GM23338 (cell line): ENCODE data around the gene LCN12. TPM values are rescaled to one million over a fixed set of nuclear protein-coding genes. Genes with fewer than 3 reads are reported as not detected.

ENCODE experiments used
- ATAC-seq: fragments of 200-7000 bp; cut with Tn5 transposase; 3 replicates; pipeline ENCODE4 v1.9.1; 2020
- DNase-seq: peaks from one replicate; pipeline ENCODE4 v3.0.0-alpha.2; 2015; ENCODE audit warnings: low spot score
- H2AFZ ChIP-seq: fragments of 200-600 bp; sonication (generic); 2 replicates; pipeline ENCODE4 v1.8.0; 2016; ENCODE audit warnings: antibody characterized with exemption, mild to moderate bottlenecking, moderate library complexity
- H3F3A ChIP-seq: fragments of 200-600 bp; sonication (generic); replicated peaks from 2 replicates; pipeline ENCODE4 v1.8.0; 2017; ENCODE audit warnings: antibody characterized with exemption, mixed run types, low read depth
- H3K27ac ChIP-seq: fragments of 200-600 bp; sonication (generic); 2 replicates; pipeline ENCODE4 v1.6.1; 2016; ENCODE audit warnings: low read depth
- H3K27me3 ChIP-seq: fragments of 200-600 bp; sonication (generic); 2 replicates; pipeline ENCODE4 v1.8.0; 2016; ENCODE audit warnings: mild to moderate bottlenecking, mixed run types, moderate library complexity; ENCODE audit not compliant: insufficient read depth
- H3K36me3 ChIP-seq: fragments of 200-600 bp; sonication (generic); 2 replicates; pipeline ENCODE4 v1.8.0; 2016; ENCODE audit warnings: mild to moderate bottlenecking; ENCODE audit not compliant: insufficient read depth
- H3K4me1 ChIP-seq: fragments of 200-600 bp; sonication (generic); 2 replicates; pipeline ENCODE4 v1.8.0; 2016; ENCODE audit warnings: mild to moderate bottlenecking, moderate library complexity; ENCODE audit not compliant: insufficient read depth
- H3K4me2 ChIP-seq: fragments of 200-600 bp; sonication (generic); 2 replicates; pipeline ENCODE4 v1.7.1; 2017; ENCODE audit warnings: mixed run types
- H3K4me3 ChIP-seq: fragments of 200-600 bp; sonication (generic); 2 replicates; pipeline ENCODE4 v1.6.1; 2016; ENCODE audit warnings: mixed run types
- H3K79me2 ChIP-seq: fragments of 200-600 bp; sonication (generic); replicated peaks from 2 replicates; pipeline ENCODE4 v1.8.0; 2017; ENCODE audit warnings: mild to moderate bottlenecking; ENCODE audit not compliant: insufficient read depth
- H3K9me2 ChIP-seq: fragments of 200-600 bp; sonication (generic); 2 replicates; pipeline ENCODE4 v1.8.0; 2017; ENCODE audit not compliant: insufficient read depth
- H4K20me1 ChIP-seq: fragments of 200-600 bp; sonication (generic); replicated peaks from 2 replicates; pipeline ENCODE4 v1.8.0; 2017; ENCODE audit warnings: mild to moderate bottlenecking; ENCODE audit not compliant: insufficient read depth
- H3K27ac Mint-ChIP-seq: 2 replicates; pipeline ENCODE4 v1.8.0; 2020; ENCODE audit warnings: inconsistent platforms, mild to moderate bottlenecking, moderate library complexity, mixed read lengths
- H3K27me3 Mint-ChIP-seq: 3 replicates; pipeline ENCODE4 v1.8.0; 2022; ENCODE audit warnings: low read depth, mild to moderate bottlenecking, moderate library complexity, mixed read lengths, inconsistent platforms; ENCODE audit not compliant: insufficient read depth, poor library complexity
- H3K36me3 Mint-ChIP-seq: 3 replicates; pipeline ENCODE4 v1.8.0; 2021; ENCODE audit warnings: low read depth, mild to moderate bottlenecking, inconsistent platforms, moderate library complexity, mixed read lengths
- H3K4me1 Mint-ChIP-seq: 3 replicates; pipeline ENCODE4 v1.8.0; 2020; ENCODE audit warnings: mild to moderate bottlenecking, inconsistent platforms, mixed read lengths
- H3K4me3 Mint-ChIP-seq: 3 replicates; pipeline ENCODE4 v1.8.0; 2021; ENCODE audit warnings: moderate library complexity, mild to moderate bottlenecking, inconsistent platforms, mixed read lengths
- H3K9me3 Mint-ChIP-seq: 3 replicates; pipeline ENCODE4 v1.8.0; 2020; ENCODE audit warnings: moderate library complexity, mild to moderate bottlenecking, inconsistent platforms, mixed read lengths
- CREB1 ChIP-seq: fragments of 250-450 bp; sonication (Bioruptor Pico); IDR thresholded peaks from 2 replicates; pipeline ENCODE4 v1.5.0; 2020; ENCODE audit warnings: low read depth, mild to moderate bottlenecking, moderate library complexity
- EZH2 ChIP-seq: fragments of 200-600 bp; sonication (generic); IDR thresholded peaks from one replicate; pipeline ENCODE4 v1.8.0; 2017; ENCODE audit warnings: antibody characterized with exemption, mild to moderate bottlenecking, low read depth; ENCODE audit not compliant: unreplicated experiment
- EZH2phosphoT487 ChIP-seq: fragments of 200-600 bp; sonication (generic); IDR thresholded peaks from one replicate; pipeline ENCODE4 v1.8.1; 2018; ENCODE audit warnings: antibody characterized with exemption; ENCODE audit not compliant: unreplicated experiment
- JUNB ChIP-seq: IDR thresholded peaks from one replicate; pipeline ENCODE4 v1.6.1; 2016; ENCODE audit warnings: antibody characterized with exemption; ENCODE audit not compliant: unreplicated experiment
- NANOG ChIP-seq: IDR thresholded peaks from 2 replicates; pipeline ENCODE4 v1.6.1; 2016; ENCODE audit warnings: antibody characterized with exemption, borderline replicate concordance
- POLR2AphosphoS5 ChIP-seq: IDR thresholded peaks from 2 replicates; pipeline ENCODE4 v1.6.1; 2016; ENCODE audit warnings: antibody characterized with exemption, low read depth
- REST ChIP-seq: IDR thresholded peaks from one replicate; pipeline ENCODE4 v1.6.1; 2018; ENCODE audit warnings: antibody characterized with exemption; ENCODE audit not compliant: unreplicated experiment
- STAT1 ChIP-seq: IDR thresholded peaks from one replicate; pipeline ENCODE4 v1.6.1; 2016; ENCODE audit warnings: antibody characterized with exemption; ENCODE audit not compliant: unreplicated experiment
- ZNF331 ChIP-seq: fragments of 250-450 bp; sonication (Bioruptor Pico); IDR thresholded peaks from 2 replicates; pipeline ENCODE4 v1.5.0; 2020; ENCODE audit warnings: low read depth, mild to moderate bottlenecking, moderate library complexity
- polyA plus RNA-seq: library from polyadenylated mRNA; unstranded; fragments of >200 nt; fragmentation: Nextera tagmentation; extraction: Ambion mirVana; gene quantifications from 2 replicates; pipeline ENCODE4 v1.2.1, GENCODE V29; 2016
- total RNA-seq: library from RNA; depleted of rRNA; stranded (reverse); fragments of >200 nt; shearing (Covaris generic); gene quantifications from 2 replicates; pipeline ENCODE4 v1.2.3, GENCODE V29; 2014
- TF ChIP-seq, protein P1 (sequence below): IDR thresholded peaks from 2 replicates; pipeline ENCODE4 v1.6.1; 2016; ENCODE audit warnings: antibody characterized with exemption
- TF ChIP-seq, protein P2 (sequence below), 2 experiments: fragments of 200-600 bp in 1 of 2; sonication (generic) in 1 of 2; conservative IDR thresholded peaks; 2 replicates each; pipeline versions ENCODE4 v1.5.1 to v1.6.1; 2016 to 2017; ENCODE audit warnings: antibody characterized with exemption in 2 of 2, low read depth in 2 of 2, mild to moderate bottlenecking in 2 of 2, moderate library complexity in 1 of 2

Gene LCN12
- total and polyA plus RNA-seq, 2 experiments from 2014 or later, result 0.39 to 0.69 TPM

DNA sequence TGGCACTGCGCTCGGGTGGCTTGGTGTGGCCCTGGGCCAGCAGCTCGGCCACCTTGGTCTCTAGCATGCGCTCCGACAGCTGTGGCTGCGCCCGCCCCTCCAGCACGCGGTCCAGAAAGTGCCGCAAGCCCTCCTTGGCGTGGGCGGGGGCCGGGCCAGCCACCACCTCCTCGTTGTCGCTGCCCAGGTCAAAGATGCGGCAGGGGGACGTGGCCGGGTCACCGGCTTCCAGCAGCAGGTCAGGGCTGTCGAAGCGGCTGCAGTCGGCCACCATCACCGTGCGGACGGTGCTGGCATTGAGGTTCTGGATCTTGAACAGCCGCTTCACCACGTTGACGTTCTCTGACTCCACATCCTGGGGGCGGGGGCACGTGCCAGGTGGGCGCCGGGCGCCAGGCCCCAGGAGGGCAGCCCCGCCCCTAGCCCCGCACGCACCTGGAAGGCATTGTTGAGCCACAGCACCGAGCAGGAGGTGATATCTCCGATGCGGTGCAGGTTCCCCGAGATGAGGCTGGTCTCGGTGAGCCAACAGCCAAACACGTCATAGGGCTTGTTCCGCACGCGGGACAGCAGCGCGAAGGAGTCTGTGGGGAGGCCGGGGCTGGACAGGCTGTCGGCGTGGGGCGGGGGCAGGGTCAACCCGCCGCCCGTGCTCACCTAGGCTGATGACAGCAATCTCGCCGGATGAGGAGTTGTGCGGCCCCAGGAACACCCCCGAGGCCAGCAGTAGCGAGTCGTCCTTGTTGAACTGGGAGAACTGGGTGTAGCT is 9.8 kb upstream of the LCN12 start (continued):
- TF ChIP-seq NANOG (no peak), CREB1 (CRISPR knock-in tag) (no peak), REST (no peak), JUNB (no peak), EZH2 (no peak), ZNF331 (CRISPR knock-in tag) (no peak), POLR2AphosphoS5 (no peak), STAT1 (no peak), EZH2phosphoT487 (no peak)

DNA sequence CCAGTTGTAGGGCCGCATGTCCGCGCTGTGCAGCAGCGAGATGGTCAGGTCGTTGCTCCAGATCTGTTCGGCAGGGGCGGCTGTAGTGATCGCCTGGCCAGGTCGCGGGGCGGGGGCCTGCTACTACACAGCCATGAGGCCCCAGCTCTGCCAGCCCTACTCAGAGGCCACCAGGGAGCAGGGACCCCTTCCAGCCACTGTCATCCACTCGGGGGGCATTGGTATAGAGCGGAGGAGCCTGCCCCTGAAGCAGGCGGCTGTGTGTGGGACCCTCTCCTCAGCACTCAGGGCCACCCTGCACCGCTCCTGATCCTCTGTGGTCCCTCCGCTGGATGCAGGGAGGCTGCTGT is 9.2 kb upstream of the LCN12 start:
- Histone ChIP-seq H3K4me2 (no peak overlapping the region), H3K4me3 (no peak overlapping the region), H3K27me3 (no peaks in the 10 kb centered on the region)
- TF ChIP-seq, protein P1, sequence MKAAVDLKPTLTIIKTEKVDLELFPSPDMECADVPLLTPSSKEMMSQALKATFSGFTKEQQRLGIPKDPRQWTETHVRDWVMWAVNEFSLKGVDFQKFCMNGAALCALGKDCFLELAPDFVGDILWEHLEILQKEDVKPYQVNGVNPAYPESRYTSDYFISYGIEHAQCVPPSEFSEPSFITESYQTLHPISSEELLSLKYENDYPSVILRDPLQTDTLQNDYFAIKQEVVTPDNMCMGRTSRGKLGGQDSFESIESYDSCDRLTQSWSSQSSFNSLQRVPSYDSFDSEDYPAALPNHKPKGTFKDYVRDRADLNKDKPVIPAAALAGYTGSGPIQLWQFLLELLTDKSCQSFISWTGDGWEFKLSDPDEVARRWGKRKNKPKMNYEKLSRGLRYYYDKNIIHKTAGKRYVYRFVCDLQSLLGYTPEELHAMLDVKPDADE, result no peak
- no peak for TF ChIP-seq POLR2AphosphoS5
- TF ChIP-seq NANOG, result no peak
- TF ChIP-seq, protein P2, sequence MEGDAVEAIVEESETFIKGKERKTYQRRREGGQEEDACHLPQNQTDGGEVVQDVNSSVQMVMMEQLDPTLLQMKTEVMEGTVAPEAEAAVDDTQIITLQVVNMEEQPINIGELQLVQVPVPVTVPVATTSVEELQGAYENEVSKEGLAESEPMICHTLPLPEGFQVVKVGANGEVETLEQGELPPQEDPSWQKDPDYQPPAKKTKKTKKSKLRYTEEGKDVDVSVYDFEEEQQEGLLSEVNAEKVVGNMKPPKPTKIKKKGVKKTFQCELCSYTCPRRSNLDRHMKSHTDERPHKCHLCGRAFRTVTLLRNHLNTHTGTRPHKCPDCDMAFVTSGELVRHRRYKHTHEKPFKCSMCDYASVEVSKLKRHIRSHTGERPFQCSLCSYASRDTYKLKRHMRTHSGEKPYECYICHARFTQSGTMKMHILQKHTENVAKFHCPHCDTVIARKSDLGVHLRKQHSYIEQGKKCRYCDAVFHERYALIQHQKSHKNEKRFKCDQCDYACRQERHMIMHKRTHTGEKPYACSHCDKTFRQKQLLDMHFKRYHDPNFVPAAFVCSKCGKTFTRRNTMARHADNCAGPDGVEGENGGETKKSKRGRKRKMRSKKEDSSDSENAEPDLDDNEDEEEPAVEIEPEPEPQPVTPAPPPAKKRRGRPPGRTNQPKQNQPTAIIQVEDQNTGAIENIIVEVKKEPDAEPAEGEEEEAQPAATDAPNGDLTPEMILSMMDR (conservative IDR thresholded peaks at IDR 0.05; ENCODE audit: low read depth in 2 of 2), result no peak
- TF ChIP-seq STAT1, result no peak
- no peak for TF ChIP-seq EZH2phosphoT487
- TF ChIP-seq EZH2, result no peak
- TF ChIP-seq REST, result no peak

More for the DNA sequence above, 9.2 kb upstream of the LCN12 start:
- H3K9me2 ChIP-seq, result no peaks in the 10 kb centered on the region
- no peak overlapping the region for H3K27ac Mint-ChIP-seq
- no peak overlapping the region for H3K27ac ChIP-seq
- peaks cover 27% of the 10 kb centered on the region for H3K36me3 Mint-ChIP-seq
- no peak overlapping the region for H2AFZ ChIP-seq
- no peak for ATAC-seq
- 0 out of 2 replicates have a peak, but pooled peaks cover 5% of the 10 kb centered on the region for H3K79me2 ChIP-seq
- H3K36me3 ChIP-seq, result no peaks in the 10 kb centered on the region
- peaks cover 1% of the 10 kb centered on the region; the same call in 1 of the 2 replicates for H3K4me1 ChIP-seq
- H3K4me1 Mint-ChIP-seq, result peaks cover 7% of the 10 kb centered on the region
- H3F3A ChIP-seq, result 0 out of 2 replicates have a peak, but pooled peaks cover 3% of the 10 kb centered on the region
- no peaks in the 10 kb centered on the region for H3K9me3 Mint-ChIP-seq
- H4K20me1 ChIP-seq, result no peaks in the 10 kb centered on the region; the same call in 1 of the 2 replicates
- peaks cover 12% of the 10 kb centered on the region for H3K27me3 Mint-ChIP-seq
- DNase-seq, result no peak
- peak overlapping the region; percentile 21; the same call in 1 of the 3 replicates for H3K4me3 Mint-ChIP-seq
